ENCODE results near the gene SLC1A7.

SLC1A7 gene

GRCh38 chr1:53074313-53075154 lies 67.9 kb downstream of the SLC1A7 start:
- no peak for DNase-seq

GRCh38 chr1:53073868-53074311 lies 68.5 kb downstream of the SLC1A7 start:
- DNase-seq: no peak

GRCh38 chr1:53073287-53073686 lies 69.2 kb downstream of the SLC1A7 start:
- no peak for DNase-seq

- no peak for DNase-seq
These were observed 70.5 kb downstream of the SLC1A7 start for GRCh38 chr1:53071915-53072314.

- DNase-seq: no peak
These were observed 71.1 kb downstream of the SLC1A7 start for GRCh38 chr1:53071167-53071865.

- DNase-seq: no peak
These were observed 71.8 kb downstream of the SLC1A7 start for GRCh38 chr1:53070621-53071020.

- no peak for DNase-seq
These were observed 72.6 kb downstream of the SLC1A7 start for GRCh38 chr1:53069663-53070327.

- no peak for DNase-seq
These were observed 73.2 kb downstream of the SLC1A7 start for GRCh38 chr1:53069265-53069662.

- no peak for DNase-seq
These were observed 73.9 kb downstream of the SLC1A7 start for GRCh38 chr1:53068314-53069099.

GRCh38 chr1:53067886-53068285 lies 74.6 kb downstream of the SLC1A7 start:
- no peak for DNase-seq

GRCh38 chr1:53066891-53067738 lies 75.3 kb downstream of the SLC1A7 start:
- DNase-seq: no peak

- DNase-seq: no peak
These were observed 76.0 kb downstream of the SLC1A7 start for GRCh38 chr1:53066488-53066887.

GRCh38 chr1:53065391-53065790 lies 77.0 kb downstream of the SLC1A7 start:
- DNase-seq: no peak

- no peak for DNase-seq
These were observed 78.5 kb downstream of the SLC1A7 start for GRCh38 chr1:53063744-53064515.

GRCh38 chr1:53062708-53063591 lies 79.5 kb downstream of the SLC1A7 start:
- no peak for DNase-seq

- no peak for DNase-seq
These were observed 80.4 kb downstream of the SLC1A7 start, which contains the start of gene PODN for GRCh38 chr1:53061859-53062707. TSS of gene PODN (plus strand) at chr1:53062213. CDS start at chr1:53069856, 7,643 bp downstream.

- no peak for DNase-seq
These were observed 81.1 kb downstream of the SLC1A7 start for GRCh38 chr1:53061123-53061858.

GRCh38 chr1:53060579-53060978 lies 81.9 kb downstream of the SLC1A7 start:
- no peak for DNase-seq

All from hematopoietic multipotent progenitor cell treated with erythropoietin and hydrocortisone succinate and interleukin-3 and kit ligand, for 8 days (in vitro differentiated cells).